HepG2 (cell line): Measurements from ENCODE around the gene KCTD5. TPM values are rescaled to one million over a fixed set of nuclear protein-coding genes. Genes with fewer than 3 reads are reported as not detected.

Experiments
- CAMTA2 ChIP-seq: sonication (generic); formaldehyde crosslinking; IDR thresholded peaks from 2 replicates; pipeline ENCODE4 v1.4.0; 2020; ENCODE audit warnings: mild to moderate bottlenecking, missing genetic modification reagents, borderline replicate concordance
- FOXK1 ChIP-seq: sonication (generic); formaldehyde crosslinking; IDR thresholded peaks from 2 replicates; pipeline ENCODE4 v1.4.0; 2020; ENCODE audit warnings: low read depth, missing genetic modification reagents, borderline replicate concordance
- HNRNPH1 ChIP-seq: fragments of 200-400 bp; formaldehyde crosslinking; optimal IDR thresholded peaks from 2 replicates; pipeline ENCODE3; 2017; ENCODE audit warnings: mild to moderate bottlenecking, low read depth, low read length
- HNRNPL ChIP-seq: fragments of 200-400 bp; formaldehyde crosslinking; IDR thresholded peaks from 2 replicates; pipeline ENCODE4 v1.6.1; 2017; ENCODE audit warnings: mild to moderate bottlenecking, low read depth, low read length
- KDM5B ChIP-seq: sonication (generic); formaldehyde crosslinking; IDR thresholded peaks from 2 replicates; pipeline ENCODE4 v1.4.0; 2020; ENCODE audit warnings: missing genetic modification reagents, mild to moderate bottlenecking, borderline replicate concordance
- LCORL ChIP-seq, 2 experiments: fragments of 450-650 bp in 1 of 2; sonication (generic) in 1 of 2; formaldehyde crosslinking in 1 of 2; IDR thresholded peaks; 2 replicates each; pipeline versions ENCODE4 v1.5.0 to v1.6.1; 2017 to 2020; ENCODE audit warnings: antibody characterized with exemption in 1 of 2, missing genetic modification reagents in 1 of 2
- POGZ ChIP-seq: sonication (generic); formaldehyde crosslinking; IDR thresholded peaks from 2 replicates; pipeline ENCODE4 v1.4.0; 2020; ENCODE audit warnings: mild to moderate bottlenecking, missing genetic modification reagents
- SCMH1 ChIP-seq: sonication (generic); formaldehyde crosslinking; IDR thresholded peaks from 2 replicates; pipeline ENCODE4 v1.9.0; 2021; ENCODE audit warnings: missing genetic modification reagents, mild to moderate bottlenecking, borderline replicate concordance
- SIX4 ChIP-seq: sonication (generic); formaldehyde crosslinking; IDR thresholded peaks from 2 replicates; pipeline ENCODE4 v1.4.0; 2020; ENCODE audit warnings: missing genetic modification reagents
- SOX6 ChIP-seq, 2 experiments: fragments of 450-650 bp in 1 of 2; sonication (generic) in 1 of 2; formaldehyde crosslinking in 1 of 2; IDR thresholded peaks; 2 replicates each; pipeline versions ENCODE4 v1.4.0 to v1.6.1; 2017 to 2020; ENCODE audit warnings: antibody characterized with exemption in 1 of 2, mild to moderate bottlenecking in 1 of 2, missing genetic modification reagents in 1 of 2
- TEF ChIP-seq: sonication (generic); formaldehyde crosslinking; IDR thresholded peaks from 2 replicates; pipeline ENCODE4 v1.5.0; 2020; ENCODE audit warnings: missing genetic modification reagents
- ZKSCAN8 ChIP-seq: IDR thresholded peaks from 2 replicates; pipeline ENCODE4 v1.6.1; 2016; ENCODE audit warnings: borderline replicate concordance, missing genetic modification reagents, missing compliant biosample characterization
- ZMYM4 ChIP-seq: sonication (generic); formaldehyde crosslinking; IDR thresholded peaks from 2 replicates; pipeline ENCODE4 v1.8.1; 2023; ENCODE audit warnings: mild to moderate bottlenecking, missing genetic modification reagents
- ZNF124 ChIP-seq: sonication (generic); formaldehyde crosslinking; IDR thresholded peaks from 2 replicates; pipeline ENCODE4 v1.4.0; 2020; ENCODE audit warnings: missing genetic modification reagents
- ZNF547 ChIP-seq: sonication (generic); formaldehyde crosslinking; IDR thresholded peaks from 2 replicates; pipeline ENCODE4 v1.5.1; 2020; ENCODE audit warnings: mild to moderate bottlenecking, missing genetic modification reagents
- ZNF550 ChIP-seq: sonication (generic); formaldehyde crosslinking; IDR thresholded peaks from 2 replicates; pipeline ENCODE4 v1.4.0; 2020; ENCODE audit warnings: mild to moderate bottlenecking, missing genetic modification reagents, borderline replicate concordance
- ZNF558 ChIP-seq: sonication (generic); formaldehyde crosslinking; IDR thresholded peaks from 2 replicates; pipeline ENCODE4 v1.9.0; 2022; ENCODE audit warnings: mild to moderate bottlenecking, missing genetic modification reagents, borderline replicate concordance
- ZNF713 ChIP-seq: sonication (generic); formaldehyde crosslinking; IDR thresholded peaks from 2 replicates; pipeline ENCODE4 v1.4.0; 2020; ENCODE audit warnings: mild to moderate bottlenecking, missing genetic modification reagents
- ZNF766 ChIP-seq: sonication (generic); formaldehyde crosslinking; IDR thresholded peaks from 2 replicates; pipeline ENCODE4 v1.5.0; 2020; ENCODE audit warnings: missing genetic modification reagents, borderline replicate concordance
- ZNF782 ChIP-seq: sonication (generic); formaldehyde crosslinking; IDR thresholded peaks from 2 replicates; pipeline ENCODE4 v1.4.0; 2020; ENCODE audit warnings: missing genetic modification reagents, mild to moderate bottlenecking, borderline replicate concordance
- ZNF841 ChIP-seq: sonication (generic); formaldehyde crosslinking; IDR thresholded peaks from 2 replicates; pipeline ENCODE4 v1.8.1; 2023; ENCODE audit warnings: missing genetic modification reagents, borderline replicate concordance
- ZSCAN9 ChIP-seq: IDR thresholded peaks from 2 replicates; pipeline ENCODE4 v1.6.1; 2016; ENCODE audit warnings: borderline replicate concordance
- polyA plus RNA-seq, 8 experiments: library from polyadenylated mRNA; depleted of rRNA in 3 of 8; stranded (reverse) in 7 of 8; unstranded in 1 of 8; fragments of >200 nt; fragmentation: Illumina TruSeq in 4 of 8; extraction: Trizol in 4 of 8; gene quantifications; 2 replicates each; pipeline versions ENCODE4 v1.2.1 to v1.2.3, GENCODE V29; 2011 to 2016; ENCODE audit warnings: low read depth in 4 of 8, missing spikeins in 1 of 8, mixed read lengths in 1 of 8; ENCODE audit not compliant: insufficient read depth in 1 of 8
- total RNA-seq, 5 experiments: library from RNA; depleted of rRNA; stranded (reverse); fragments of >200 nt; fragmentation: Illumina TruSeq; extraction: Trizol; gene quantifications; 2 replicates each; pipeline ENCODE4 v1.2.3, GENCODE V29; 2016; ENCODE audit warnings: low read depth in 1 of 5
- TF ChIP-seq, protein P1 (sequence below): sonication (generic); formaldehyde crosslinking; IDR thresholded peaks from 2 replicates; pipeline ENCODE4 v1.4.0; 2020; ENCODE audit warnings: missing genetic modification reagents, borderline replicate concordance
- TF ChIP-seq, protein P2 (sequence below): sonication (generic); formaldehyde crosslinking; IDR thresholded peaks from 2 replicates; pipeline ENCODE4 v1.8.1; 2023; ENCODE audit warnings: missing genetic modification reagents, mild to moderate bottlenecking, borderline replicate concordance

Gene KCTD5
- total and polyA plus RNA-seq, 2 of the 13 experiments (the other 11 are each of a cell fraction or from before 2014, with no cell fraction given), result 25.4 to 29.8 TPM

DNA sequence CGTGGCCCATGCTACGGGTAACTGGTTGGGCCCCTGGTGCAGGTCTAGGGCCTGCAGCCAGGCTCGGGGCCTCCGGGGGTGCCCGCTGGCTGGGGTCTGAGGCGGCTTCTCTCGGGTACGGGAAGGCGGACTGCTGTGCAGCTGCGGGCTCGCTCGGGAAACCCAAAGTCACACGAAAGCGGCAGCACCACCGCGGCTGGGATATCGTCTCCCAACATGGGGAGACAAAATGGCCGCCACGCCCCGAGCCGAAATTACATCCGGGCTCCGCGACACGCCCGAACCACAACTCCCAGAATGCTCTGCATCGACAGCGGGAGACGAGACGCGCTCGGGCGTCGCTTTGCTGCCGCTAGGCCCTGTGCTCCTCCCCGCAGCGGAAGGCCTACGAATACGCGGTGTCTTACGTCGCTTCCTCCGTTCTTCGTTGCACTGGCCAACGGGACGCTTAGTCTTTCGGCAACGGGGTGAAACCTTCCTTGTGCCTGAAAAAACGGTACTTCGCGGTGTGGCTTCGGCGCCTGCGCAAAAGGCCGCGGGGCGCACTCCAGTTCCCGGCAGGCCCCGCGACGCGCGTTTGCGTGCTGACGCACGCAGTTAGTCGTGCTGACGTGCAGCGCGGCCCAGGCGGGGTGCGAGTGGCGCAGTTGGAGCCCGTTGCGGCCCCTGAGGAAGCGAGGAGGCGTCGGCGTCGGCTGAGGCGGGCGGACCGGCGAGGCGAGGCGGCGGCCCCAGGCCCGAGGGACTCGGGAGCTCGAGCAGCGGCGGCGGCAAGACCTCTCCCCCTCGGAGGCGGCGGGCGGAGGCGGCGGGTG, 69.9 kb downstream of the KCTD5 start, which contains the start of gene SRRM2 (continued):
- TF ChIP-seq, protein P1, sequence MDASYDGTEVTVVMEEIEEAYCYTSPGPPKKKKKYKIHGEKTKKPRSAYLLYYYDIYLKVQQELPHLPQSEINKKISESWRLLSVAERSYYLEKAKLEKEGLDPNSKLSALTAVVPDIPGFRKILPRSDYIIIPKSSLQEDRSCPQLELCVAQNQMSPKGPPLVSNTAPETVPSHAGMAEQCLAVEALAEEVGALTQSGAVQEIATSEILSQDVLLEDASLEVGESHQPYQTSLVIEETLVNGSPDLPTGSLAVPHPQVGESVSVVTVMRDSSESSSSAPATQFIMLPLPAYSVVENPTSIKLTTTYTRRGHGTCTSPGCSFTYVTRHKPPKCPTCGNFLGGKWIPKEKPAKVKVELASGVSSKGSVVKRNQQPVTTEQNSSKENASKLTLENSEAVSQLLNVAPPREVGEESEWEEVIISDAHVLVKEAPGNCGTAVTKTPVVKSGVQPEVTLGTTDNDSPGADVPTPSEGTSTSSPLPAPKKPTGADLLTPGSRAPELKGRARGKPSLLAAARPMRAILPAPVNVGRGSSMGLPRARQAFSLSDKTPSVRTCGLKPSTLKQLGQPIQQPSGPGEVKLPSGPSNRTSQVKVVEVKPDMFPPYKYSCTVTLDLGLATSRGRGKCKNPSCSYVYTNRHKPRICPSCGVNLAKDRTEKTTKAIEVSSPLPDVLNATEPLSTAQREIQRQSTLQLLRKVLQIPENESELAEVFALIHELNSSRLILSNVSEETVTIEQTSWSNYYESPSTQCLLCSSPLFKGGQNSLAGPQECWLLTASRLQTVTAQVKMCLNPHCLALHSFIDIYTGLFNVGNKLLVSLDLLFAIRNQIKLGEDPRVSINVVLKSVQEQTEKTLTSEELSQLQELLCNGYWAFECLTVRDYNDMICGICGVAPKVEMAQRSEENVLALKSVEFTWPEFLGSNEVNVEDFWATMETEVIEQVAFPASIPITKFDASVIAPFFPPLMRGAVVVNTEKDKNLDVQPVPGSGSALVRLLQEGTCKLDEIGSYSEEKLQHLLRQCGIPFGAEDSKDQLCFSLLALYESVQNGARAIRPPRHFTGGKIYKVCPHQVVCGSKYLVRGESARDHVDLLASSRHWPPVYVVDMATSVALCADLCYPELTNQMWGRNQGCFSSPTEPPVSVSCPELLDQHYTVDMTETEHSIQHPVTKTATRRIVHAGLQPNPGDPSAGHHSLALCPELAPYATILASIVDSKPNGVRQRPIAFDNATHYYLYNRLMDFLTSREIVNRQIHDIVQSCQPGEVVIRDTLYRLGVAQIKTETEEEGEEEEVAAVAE (CRISPR knock-in tag), result no peak; the same call in 1 of the 2 replicates
- TF ChIP-seq ZNF841, result peak; percentile 34; the same call in 1 of the 2 replicates
- no peak for TF ChIP-seq CAMTA2
- peak; percentile 96; the same call in 1 of the 2 replicates for TF ChIP-seq ZNF782 (CRISPR knock-in tag)
- TF ChIP-seq POGZ (CRISPR knock-in tag), result peak; percentile 74; the same call in 1 of the 2 replicates
- peak; percentile 63 for TF ChIP-seq ZMYM4 (CRISPR knock-in tag)
- TF ChIP-seq, protein P2, sequence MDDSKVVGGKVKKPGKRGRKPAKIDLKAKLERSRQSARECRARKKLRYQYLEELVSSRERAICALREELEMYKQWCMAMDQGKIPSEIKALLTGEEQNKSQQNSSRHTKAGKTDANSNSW, result no peak; the same call in none of the 2 replicates
- TF ChIP-seq KDM5B (CRISPR knock-in tag), result peak; percentile 96
- peak; percentile 54; the same call in 1 of the 2 replicates for TF ChIP-seq ZNF766
- peak; percentile 54; the same call in 1 of the 2 replicates for TF ChIP-seq ZNF558 (CRISPR knock-in tag)
- TF ChIP-seq TEF (CRISPR knock-in tag), result peak; percentile 11; the same call in 1 of the 2 replicates
- TF ChIP-seq ZSCAN9 (CRISPR knock-in tag), result no peak
- no peak for TF ChIP-seq FOXK1 (CRISPR knock-in tag)
- peak; percentile 9; the same call in 1 of the 2 replicates for TF ChIP-seq SIX4 (CRISPR knock-in tag)
- TF ChIP-seq ZNF547 (CRISPR knock-in tag), result peak; percentile 87
- TF ChIP-seq ZNF550, result no peak
- no peak for TF ChIP-seq ZNF713 (CRISPR knock-in tag)
- no peak for TF ChIP-seq ZKSCAN8 (CRISPR knock-in tag)
- peak; percentile 79 for TF ChIP-seq HNRNPL
- no peak for TF ChIP-seq SOX6 (IDR thresholded peaks at IDR 0.05)
- TF ChIP-seq SOX6 (CRISPR knock-in tag; IDR thresholded peaks at IDR 0.05), result peak; percentile 61
- TF ChIP-seq SCMH1 (CRISPR knock-in tag), result no peak
- TF ChIP-seq ZNF124, result no peak
- 0 out of 2 replicates have a peak, but pooled peaks have one; percentile 5 for TF ChIP-seq LCORL (IDR thresholded peaks at IDR 0.05)
- peak; percentile 89 for TF ChIP-seq LCORL (CRISPR knock-in tag; IDR thresholded peaks at IDR 0.05)
- no peak for TF ChIP-seq HNRNPH1
